NCI-H2107 (cell line): ENCODE measurements around the gene FOXP1.
"Not testable (repeated sequence)": the region's sequence is repeated elsewhere in the genome, so short reads cannot be mapped to it uniquely, and the experiment has no call there.

ENCODE experiments used
- DNase-seq: peaks from one replicate; lab custom pipeline; 2025; lab: John Stamatoyannopoulos, UW

Gene FOXP1

DNA sequence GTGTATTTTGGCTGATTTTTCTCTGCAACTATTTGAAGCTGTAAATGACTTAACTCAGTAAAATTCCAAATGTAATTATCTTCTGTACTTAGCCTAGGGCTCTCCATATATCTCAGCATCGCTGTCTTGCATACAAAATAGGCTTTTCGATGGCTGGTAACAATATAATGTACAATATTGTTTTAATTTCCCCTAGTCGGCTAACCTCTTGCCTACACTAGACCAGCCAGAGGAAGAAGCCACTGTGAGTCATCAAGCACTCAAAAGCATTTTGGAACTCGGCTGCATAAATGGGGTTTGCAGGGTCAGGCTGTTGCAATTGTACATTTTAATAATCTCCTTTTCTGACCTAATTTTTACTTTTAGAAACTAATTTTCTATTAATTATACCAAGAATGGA, 583.8 kb downstream of the FOXP1 start:
- DNase-seq, result no peak

DNA sequence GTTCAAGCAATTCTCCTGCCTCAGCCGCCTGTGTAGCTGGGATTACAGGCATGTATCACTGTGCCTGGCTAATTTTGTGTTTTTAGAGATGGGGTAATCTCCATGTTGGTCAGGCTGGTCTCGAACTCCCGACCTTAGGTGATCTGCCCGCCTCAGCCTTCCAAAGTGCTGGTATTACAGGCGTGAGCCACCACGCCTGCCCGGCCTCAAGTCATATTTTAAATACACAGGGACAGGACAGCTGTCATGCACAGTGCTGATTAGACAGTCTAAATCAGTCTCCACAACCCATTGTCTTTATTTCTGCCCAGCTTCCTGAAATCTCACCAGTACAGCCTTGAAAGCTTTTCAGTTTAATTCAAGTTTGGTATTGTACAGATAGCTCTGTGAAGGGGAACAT, 587.4 kb downstream of the FOXP1 start:
- DNase-seq, result no peak

DNA sequence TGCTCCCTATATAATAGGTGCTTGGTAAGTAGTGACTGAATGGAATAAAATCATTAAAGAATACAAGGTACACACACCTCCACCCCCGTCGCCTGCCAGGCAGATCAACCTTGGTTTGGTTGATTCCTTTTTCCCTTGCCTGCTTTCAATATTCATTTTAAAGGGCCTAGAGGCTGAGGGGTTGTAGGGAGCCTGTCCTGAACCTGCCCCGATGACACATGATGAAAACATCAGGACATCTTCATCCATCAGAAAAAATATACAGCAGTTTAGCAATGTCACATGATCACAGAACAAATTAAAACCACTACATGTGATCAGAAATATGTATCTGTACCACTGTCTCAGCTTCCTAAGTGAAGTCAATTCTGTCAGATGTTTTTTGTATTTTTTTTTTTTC, 588.9 kb downstream of the FOXP1 start:
- no peak for DNase-seq

DNA sequence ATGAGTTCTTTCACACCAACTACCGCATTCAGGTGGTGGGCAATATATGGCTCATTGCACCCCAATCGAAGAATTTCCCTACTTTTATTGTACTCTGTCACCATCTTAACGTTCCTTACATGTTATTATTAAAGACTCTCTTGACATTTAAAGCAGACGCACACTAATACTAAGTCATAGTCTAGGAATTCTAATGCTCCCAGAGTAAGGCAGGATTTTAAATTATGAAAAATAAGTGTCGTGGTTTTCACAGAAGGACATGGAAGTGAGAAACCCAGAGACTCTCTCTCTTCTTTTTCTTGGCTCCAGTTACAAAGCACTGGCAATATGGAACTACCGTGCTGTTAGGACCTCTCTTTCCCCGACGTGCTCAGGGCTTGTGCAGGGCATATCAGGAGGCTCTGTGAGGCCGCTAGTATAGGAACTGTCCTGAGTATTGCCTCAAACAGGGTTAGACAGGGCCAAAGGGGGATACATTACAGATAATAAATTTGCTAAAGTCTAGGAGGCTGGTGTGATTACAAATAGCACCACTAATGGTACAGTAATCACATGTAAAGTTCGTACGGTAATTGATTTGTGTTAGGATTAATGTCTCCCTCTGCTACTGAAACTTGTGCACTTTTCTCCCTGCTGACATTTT, 590.8 kb downstream of the FOXP1 start:
- no peak for DNase-seq

DNA sequence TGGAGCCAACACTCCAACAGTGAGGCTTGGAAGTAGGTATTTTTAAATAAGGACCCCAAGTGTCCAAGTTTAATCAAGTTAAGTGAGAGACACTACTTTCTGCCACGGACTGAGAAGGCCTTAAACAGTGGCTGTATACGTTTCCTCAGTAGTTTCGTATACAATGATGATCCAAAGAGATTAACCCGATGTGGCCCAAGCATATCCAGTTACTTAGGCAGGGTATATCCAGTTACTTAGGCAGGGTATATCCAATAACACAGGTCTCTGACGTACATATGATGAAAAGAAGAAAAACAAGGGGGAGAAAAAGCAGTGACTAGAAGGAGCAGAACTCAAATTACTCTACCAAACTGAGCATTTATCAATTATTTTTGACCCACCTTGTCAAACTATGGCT, 591.4 kb downstream of the FOXP1 start:
- DNase-seq, result no peak

DNA sequence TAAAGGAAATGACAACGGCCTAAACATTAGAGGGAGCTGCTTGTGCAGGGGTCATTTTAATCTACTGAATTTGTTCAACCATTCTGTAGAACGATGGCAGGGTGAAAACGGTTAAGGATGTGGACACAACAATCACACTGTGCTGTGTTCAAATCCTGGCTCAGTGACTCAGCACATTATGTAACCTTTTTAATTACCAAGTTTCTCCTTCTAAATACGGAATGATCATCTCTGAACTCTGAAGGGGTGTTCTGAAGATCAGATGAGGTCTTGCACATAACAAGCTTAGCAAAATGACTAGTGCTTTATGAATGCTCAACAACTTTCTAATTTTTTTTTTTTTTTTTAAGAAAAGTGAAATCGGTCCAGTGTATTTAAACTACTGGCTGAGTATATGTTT, 592.8 kb downstream of the FOXP1 start:
- DNase-seq, result no peak

DNA sequence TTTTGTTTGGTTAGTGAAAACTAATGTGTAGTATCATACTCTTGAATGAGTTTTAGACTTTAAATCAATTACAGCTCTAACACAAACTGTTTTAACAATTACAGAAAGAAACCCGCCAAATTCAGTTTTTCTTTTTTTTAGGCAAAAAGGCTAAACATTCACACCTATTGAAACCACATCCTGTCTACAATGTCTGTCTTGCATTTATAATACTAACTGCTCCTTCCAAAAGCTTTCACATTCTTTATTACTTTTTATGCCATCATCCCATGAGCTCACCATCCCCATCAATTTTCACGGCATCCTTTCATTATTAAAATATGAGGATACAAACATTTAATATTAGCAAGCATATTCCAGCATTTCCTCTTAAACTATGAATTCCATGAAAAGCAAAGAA, 593.3 kb downstream of the FOXP1 start:
- no peak for DNase-seq

DNA sequence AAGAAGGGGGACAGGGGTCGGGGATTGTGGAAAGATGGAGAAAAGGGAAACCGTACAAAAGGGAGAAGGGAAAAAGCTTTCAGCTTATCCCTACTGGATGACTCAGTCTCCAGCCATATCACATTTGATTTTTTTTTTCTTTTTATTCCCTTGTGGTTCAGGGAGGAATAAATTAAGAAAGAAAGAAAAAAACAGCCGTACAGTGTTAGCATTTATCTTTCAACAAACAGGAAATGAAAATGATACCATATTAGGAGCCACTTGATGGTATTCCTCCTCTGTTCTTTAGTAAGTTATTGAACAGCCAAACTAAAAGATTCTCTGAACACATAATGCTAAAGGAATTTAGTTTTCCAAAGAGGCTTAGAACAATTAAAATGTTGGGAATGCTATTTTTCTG, 594.4 kb downstream of the FOXP1 start:
- no peak for DNase-seq

DNA sequence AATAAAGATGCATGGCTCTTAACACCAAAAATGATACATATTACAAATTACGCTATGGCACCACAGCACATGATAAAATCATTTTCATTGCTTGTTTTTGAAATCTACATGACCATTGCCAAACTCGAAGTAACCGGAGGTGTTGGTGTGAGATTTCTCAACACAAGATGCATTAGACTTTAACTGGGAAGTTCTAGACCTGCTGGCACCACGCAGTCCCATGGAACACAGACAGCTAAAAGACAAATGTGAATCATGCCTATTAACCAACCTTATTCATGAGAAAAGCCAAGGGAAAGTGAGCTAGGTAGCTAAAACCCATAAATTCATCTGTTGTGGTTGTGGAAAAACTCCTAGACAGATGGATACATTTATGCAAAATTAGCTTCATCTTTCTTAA, 595.4 kb downstream of the FOXP1 start:
- no peak for DNase-seq

DNA sequence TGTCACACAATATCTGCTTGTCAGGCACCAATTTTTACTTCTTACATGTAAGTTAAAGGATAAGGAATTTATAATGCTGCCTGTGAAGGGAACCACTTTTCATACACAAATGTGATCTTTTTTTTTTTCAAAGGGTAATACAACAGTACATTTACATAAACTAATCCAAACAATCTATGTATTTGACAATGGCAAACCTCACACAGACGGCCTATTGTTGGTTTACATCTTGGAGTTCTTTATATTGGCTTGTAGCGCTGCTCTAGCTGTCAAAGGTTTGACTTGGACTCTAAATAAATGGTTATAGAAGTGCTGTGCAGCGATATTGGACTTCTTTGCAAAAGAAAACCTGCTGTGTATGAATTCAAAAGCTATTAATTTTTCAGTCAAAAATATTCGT, 598.0 kb downstream of the FOXP1 start:
- no peak for DNase-seq

DNA sequence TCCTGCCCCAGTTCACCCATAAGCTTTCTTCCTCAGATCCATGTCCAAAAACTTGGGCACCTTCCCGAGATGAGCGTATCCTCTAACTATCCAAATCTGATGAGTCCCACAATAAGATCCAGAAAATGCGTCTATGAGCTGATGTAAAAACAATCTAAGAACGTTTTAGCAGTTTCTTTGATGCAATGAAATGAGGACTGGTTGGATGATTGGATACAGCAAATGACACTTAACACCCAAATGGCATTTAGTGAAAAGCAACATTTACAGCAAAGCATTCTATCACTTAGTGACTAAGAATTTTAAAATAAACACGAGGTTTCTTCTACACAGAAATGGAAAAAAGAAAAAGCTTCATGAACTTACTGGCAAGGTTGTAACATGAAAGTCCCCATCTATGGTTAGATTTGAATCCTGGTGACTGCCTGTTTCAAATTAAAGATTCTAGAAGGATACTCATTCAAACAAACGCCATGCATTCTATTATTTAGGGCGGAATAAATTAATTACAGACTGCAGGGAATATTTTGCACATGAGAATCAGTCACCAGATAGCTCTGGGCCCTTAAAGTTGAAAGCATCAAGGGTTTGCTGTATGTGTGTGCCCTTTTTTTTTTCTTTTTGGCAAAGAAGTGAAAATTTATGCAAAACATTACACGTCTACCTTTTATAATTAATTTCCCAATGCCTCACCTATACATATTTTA, 598.6 kb downstream of the FOXP1 start:
- no peak for DNase-seq

DNA sequence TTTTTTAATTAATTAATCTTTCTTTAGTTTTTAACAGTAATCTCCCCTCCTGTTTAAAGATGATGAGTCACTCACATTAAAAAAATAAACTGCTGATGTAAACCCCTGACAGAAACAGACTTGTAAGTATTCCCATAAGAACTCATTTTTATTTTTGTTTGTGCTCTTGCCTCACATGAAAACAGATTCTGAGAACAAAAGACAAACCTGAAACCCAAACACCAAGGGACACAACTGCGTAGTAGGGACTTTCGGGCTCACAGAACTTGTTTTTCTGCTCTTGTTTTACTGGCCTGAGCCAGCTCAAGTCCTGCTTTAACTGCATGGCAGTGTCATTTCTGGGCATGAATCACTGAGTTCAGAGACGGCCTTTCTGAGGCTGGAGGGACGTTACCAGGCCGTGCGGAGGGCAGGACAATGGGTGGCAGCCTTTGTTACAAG, 600.8 kb downstream of the FOXP1 start:
- no peak for DNase-seq

DNA sequence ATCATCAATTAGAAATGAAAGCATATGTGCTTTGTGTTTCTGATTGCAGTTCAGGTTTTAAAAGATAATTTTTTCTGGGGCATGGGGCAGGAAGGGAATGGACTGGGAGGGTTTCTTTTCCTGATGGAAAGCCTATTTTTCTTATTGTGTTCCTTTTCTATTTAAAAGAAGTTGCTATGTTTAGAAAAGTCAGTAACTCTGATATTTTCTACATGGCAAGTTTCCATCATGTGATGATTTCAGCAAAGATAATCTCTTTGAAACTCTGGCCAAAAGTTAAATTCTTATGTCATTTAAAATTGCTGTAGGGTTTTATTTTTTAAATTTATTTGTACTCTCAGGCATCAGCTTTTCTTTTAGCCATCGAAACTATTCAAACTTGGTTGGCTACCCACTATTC, 601.2 kb downstream of the FOXP1 start:
- no peak for DNase-seq

DNA sequence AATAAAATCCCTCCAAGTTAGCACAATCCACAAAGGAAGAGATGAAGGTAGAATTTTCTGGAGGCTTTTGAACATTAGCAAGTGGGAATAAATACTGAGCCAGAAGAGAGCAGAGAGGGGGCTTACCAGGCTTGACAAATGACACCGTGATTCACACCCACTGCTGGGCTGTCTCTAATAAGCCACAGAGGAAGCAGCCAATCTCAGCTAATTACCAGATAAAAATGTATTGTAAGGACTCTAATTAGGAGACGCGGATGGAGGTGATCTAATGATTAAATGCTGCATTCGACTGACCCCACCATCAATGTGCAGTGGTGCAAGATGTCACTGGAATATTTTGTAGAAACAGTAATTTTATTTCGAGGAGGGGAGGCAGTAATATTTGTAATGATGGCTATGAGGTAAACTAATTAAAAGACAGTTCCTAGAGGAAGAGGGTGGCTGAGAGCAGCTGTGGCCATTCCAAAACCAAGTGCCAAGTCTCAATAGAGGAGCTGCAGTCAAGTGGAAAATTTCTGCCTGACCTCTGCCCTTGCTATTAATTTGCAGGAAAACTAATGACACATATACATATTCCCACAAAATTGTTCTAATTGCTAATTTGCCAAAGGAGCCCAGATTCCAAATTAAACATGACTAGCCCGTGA, 602.2 kb downstream of the FOXP1 start:
- DNase-seq, result no peak

DNA sequence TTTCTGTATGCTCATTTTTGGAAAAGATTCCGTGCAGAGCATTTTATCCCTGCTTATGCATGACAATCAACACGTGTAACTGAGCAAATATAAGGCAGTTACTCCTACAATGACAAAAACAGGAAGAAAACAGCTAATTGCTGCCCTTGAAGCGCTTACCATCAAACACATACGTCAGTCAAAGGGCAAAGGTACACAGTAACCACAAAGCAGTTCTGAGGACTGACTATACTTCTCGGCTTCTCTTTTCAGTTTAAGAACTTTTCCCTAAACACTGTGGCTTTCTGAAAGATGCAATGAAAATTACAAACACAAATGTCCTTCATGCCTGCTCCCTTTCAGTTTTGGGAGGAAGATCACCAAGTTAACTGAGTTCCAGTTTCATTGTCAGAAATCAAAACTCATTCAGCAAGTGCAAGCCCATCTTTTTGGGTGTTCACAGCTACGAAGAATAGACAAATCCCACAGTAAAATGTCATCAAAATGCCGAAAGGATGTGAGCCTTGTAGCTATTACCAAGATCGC, 602.8 kb downstream of the FOXP1 start:
- DNase-seq, result no peak

DNA sequence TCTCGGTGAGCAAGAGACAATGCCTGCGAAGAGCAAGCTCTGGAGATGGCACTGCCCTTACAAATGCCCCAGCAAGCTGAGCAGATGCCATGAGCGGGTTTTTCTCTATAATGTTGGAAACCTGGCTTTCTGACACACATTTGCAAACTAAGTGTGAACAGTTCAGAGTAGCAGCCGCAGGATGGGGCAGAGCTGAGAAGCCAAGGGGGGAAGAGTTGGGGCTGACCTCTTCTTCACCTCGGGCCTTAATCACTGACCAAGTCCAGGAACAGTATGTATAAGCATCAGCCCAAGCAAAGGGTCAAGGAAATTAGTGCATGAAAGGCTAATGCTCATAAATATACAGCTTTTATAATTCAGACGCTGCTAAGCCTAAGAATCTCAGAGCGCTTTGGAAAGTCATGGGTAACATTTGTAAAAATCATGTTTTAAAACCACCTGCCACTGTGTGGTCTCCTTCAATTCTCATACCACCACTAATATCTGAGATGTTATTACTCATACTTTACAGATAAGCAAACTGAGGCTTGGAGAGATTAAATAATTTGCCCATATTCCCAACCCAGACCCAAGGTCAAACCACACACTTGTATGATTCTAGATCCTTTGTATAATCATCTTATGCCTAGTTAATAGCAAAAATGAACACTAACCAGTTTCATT, 603.4 kb downstream of the FOXP1 start:
- DNase-seq, result no peak

DNA sequence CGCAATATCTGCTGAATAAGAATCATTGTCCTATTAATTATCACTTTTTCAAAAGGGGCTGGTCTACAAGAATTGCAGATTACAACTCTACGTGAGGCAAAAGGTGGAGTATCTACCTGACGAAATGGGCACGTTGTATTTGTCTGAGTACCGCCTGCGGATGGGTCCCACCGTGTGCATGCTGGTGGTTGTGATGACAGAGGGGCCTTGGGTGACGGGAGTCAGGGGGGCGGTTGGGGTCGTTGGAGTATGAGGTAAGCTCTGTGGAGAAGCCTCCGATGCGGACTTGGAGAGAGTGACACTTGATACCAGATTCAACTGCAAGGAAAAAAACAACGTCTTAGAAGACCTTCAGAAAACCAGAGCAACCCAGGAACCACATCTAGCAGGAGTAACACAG, 605.8 kb downstream of the FOXP1 start:
- no peak for DNase-seq

DNA sequence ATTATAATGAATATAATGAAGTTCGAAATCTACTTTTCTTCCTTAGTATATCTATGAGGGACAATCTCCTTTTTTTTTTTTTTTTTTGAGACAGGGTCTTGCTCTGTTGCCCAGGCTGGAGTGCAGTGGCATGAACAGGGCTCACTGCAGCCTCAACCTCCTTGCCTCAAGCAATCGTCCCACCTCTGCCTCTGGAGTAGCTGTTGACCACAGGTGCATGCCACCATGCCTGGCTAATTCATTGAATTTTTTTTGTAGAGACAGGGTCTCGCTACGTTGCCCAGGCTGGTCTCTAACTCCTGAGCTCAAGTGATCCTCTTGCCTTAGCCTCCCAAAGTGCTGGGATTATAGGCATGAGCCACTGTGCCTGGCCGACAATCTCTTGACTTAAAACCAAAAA, 607.5 kb downstream of the FOXP1 start:
- DNase-seq, result not testable (repeated sequence)

DNA sequence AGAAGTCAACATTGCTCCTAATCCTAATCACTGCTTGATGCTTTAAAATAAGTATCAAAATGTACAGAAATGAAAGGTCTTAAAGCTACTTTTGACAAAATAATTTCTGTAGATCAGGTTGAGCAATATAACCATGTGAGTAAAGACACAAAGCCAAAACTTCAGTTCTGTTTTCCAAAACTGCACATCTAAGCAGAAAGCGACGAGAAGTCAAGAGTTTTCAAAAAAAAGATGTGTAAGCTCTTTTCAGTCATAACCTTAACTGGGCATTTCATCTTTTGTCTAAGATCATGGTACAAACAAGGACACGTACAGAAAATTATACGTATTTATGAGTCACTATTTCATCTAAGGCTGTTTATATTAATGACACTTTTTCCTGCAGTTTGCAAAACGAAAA, 608.8 kb downstream of the FOXP1 start:
- DNase-seq, result no peak

DNA sequence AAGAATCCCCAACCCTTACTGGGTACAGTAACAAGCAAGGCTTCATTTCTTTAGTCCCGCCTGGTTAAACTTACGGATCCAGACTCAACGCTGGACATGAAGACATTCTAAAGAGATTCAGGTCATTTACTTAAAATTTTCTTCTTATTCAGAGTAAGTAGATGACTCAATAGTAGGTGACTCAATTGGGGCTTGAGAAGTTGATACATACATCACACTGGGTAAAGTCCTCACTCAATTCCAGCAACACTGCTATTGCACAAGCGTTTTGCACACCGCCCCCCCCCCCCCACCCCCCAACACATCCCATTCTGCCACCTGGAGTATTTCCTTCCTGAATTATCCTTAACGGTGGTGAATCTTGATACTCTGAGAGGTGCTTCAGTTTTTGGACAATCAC, 610.0 kb downstream of the FOXP1 start:
- DNase-seq, result no peak

DNA sequence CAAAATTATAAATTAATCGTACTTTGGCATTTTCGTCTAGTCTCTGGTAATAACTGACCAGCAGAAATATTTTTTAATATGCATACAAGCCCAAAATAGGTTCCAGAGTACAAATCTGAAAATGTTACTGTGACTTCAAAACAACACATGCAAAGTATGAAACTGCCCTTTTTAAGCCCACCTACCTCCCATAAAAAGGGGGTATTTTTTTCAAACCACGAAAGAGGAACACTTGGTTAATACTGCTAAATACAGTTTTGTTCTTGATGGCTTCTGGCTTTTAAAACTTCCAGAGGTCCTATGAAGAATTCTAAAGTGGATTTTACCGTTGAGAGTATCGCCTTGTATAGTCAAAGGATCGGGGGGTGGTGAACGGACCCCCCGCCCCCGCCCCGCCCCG, 610.7 kb downstream of the FOXP1 start:
- DNase-seq, result no peak

DNA sequence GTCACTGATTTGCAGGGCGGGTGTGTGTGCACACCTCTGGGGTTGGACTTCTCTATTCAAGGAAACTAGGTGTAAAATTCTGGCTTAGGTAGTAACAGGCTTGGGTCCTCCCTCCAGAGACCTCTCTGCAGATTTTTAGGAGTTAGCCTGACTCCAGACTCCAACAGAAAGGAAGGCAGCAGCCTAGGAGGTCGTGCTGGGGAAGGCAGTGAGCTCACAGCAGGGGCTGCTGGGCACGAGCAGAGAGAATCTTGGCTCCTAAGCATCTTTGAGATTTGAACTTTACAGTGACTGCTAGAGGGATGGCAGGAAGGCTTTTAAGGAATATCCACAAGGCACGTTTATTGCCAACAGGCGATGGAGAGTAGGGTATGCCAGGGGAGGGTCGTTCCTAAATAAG, 612.6 kb downstream of the FOXP1 start:
- no peak for DNase-seq

DNA sequence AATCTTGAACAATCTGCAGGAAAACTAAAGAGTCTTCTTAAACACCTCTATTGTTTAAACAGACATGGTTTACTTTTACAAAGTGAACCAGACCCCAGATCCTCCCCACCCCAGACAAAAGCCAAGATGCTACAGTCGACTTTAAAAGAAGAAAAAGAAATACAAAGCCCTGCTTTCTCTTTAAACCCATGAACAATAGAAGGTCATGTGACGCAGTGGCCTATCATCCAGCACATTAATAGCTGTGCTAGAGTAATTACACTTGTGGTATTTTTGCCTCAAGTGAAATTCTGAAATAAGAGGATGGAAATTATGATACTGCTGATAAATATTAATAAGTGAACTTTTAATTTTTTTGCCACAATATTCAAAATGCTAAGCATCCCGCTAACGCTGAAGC, 613.4 kb downstream of the FOXP1 start:
- no peak for DNase-seq
